ENCODE results near the gene LPCAT3. TPM values are rescaled to one million over a fixed set of nuclear protein-coding genes. Genes with fewer than 3 reads are reported as not detected.

LPCAT3 gene
- total RNA-seq, 1 experiment from 2014 or later: 16.3 TPM

DNA sequence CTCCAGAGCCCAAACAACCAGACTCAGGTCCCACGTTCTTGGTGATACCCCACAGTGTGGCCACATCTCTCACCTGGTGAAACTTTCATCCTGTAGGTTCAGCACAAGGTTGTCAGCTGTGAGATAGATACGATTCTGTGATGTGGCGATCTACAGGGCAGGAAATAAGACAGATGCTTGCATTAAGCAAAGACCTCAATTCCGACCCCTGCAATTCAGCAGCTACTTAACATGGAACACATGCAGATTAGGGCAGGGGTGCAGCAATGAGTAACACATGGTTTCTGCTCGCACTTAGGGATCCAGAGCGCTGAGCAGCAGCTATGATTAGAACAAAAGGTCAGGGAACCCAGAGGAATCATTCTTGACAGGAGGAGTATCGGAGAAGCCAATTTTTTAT, 51.9 kb downstream of the LPCAT3 start:
- CTCF ChIA-PET: no interaction called here
- Histone ChIP-seq H3K4me2 (ENCODE audit: low read length) (no peak overlapping the region), H3K9ac (ENCODE audit: low read length) (no peak overlapping the region)

GRCh38 chr12:6965714-6966113, 52.6 kb downstream of the LPCAT3 start:
- Histone ChIP-seq H3K4me3 (ENCODE audit: low read length) (no peak overlapping the region), H3K27ac (ENCODE audit: low read length) (no peak overlapping the region), H3K79me2 (ENCODE audit: low read length) (peaks cover 29% of the 10 kb centered on the region), H3K9ac (ENCODE audit: low read length) (no peak overlapping the region), H3F3A (ENCODE audit: low read length, unreplicated experiment) (peaks cover 4% of the 10 kb centered on the region), H3K36me3 (ENCODE audit: low read depth, low read length) (peaks cover 41% of the 10 kb centered on the region), H3K4me1 (ENCODE audit: insufficient read depth, low read length) (peaks cover 25% of the 10 kb centered on the region), H4K20me1 (ENCODE audit: low read length) (no peaks in the 10 kb centered on the region), H3K27me3 (ENCODE audit: low read length) (no peaks in the 10 kb centered on the region), H2AFZ (ENCODE audit: low read length) (no peak overlapping the region), H3K9me2 (replicated peaks; ENCODE audit: low read length) (no peaks in the 10 kb centered on the region), H3K4me2 (ENCODE audit: low read length) (no peak overlapping the region), H3K9me3 (ENCODE audit: low read length) (no peaks in the 10 kb centered on the region)
- no peak for TF ChIP-seq EZH2phosphoT487 (IDR thresholded peaks at IDR 0.05; ENCODE audit: borderline replicate concordance, low read length)
- BruUV-seq (replicated peaks): no TSS peak
- intact Hi-C loops (cut with micrococcal nuclease): loop anchor here (1.0 kb wide), 2 partner anchors 21 to 41 kb away; partner anchors contain the start of gene C12orf57
- CTCF ChIA-PET: no interaction called here
- POLR2A ChIA-PET (ENCODE audit: unreplicated experiment): no interaction called here
- DNase-seq (no peak), ATAC-seq (no peak)

More for the DNA sequence above, 51.9 kb downstream of the LPCAT3 start:
- TF ChIP-seq EZH2phosphoT487 (IDR thresholded peaks at IDR 0.05; ENCODE audit: borderline replicate concordance, low read length) (no peak), EZH2 (IDR thresholded peaks at IDR 0.05; ENCODE audit: low read length, unreplicated experiment) (no peak), CTCF (conservative IDR thresholded peaks at IDR 0.05; ENCODE audit: low read depth, low read length) (no peak)
- Histone ChIP-seq H3K27ac (ENCODE audit: low read length) (no peak overlapping the region), H2AFZ (ENCODE audit: low read length) (no peak overlapping the region), H3F3A (ENCODE audit: low read length, unreplicated experiment) (peaks cover 4% of the 10 kb centered on the region), H3K36me3 (ENCODE audit: low read depth, low read length) (peaks cover 41% of the 10 kb centered on the region), H3K9me2 (replicated peaks; ENCODE audit: low read length) (no peaks in the 10 kb centered on the region), H3K4me1 (ENCODE audit: insufficient read depth, low read length) (peaks cover 23% of the 10 kb centered on the region), H3K27me3 (ENCODE audit: low read length) (no peaks in the 10 kb centered on the region), H3K9me3 (ENCODE audit: low read length) (no peaks in the 10 kb centered on the region), H3K79me2 (ENCODE audit: low read length) (peaks cover 35% of the 10 kb centered on the region), H3K4me3 (ENCODE audit: low read length) (no peak overlapping the region), H4K20me1 (ENCODE audit: low read length) (no peaks in the 10 kb centered on the region)
- BruUV-seq (replicated peaks): no TSS peak
- DNase-seq (no peak), ATAC-seq (no peak)
- intact Hi-C loops (cut with micrococcal nuclease): no loop called here
- POLR2A ChIA-PET (ENCODE audit: unreplicated experiment): no interaction called here

- DNase-seq: peak; percentile 64
- ChIA-PET CTCF (interaction anchor here (0.6 to 1.1 kb wide), 2 partner anchors 38 to 96 kb away, joined by 3 to 4 read pairs; no protein-coding TSS in a partner anchor), POLR2A (ENCODE audit: unreplicated experiment) (no interaction called here)
- Histone ChIP-seq H3K4me2 (ENCODE audit: low read length) (no peak overlapping the region), H3K27me3 (ENCODE audit: low read length) (no peaks in the 10 kb centered on the region), H3K4me3 (ENCODE audit: low read length) (no peak overlapping the region), H3K4me1 (ENCODE audit: insufficient read depth, low read length) (peaks cover 25% of the 10 kb centered on the region), H3K27ac (ENCODE audit: low read length) (no peak overlapping the region), H3K9me3 (ENCODE audit: low read length) (no peaks in the 10 kb centered on the region), H3K36me3 (ENCODE audit: low read depth, low read length) (peaks cover 41% of the 10 kb centered on the region), H3K79me2 (ENCODE audit: low read length) (peaks cover 25% of the 10 kb centered on the region), H3K9ac (ENCODE audit: low read length) (no peak overlapping the region), H3F3A (ENCODE audit: low read length, unreplicated experiment) (peaks cover 4% of the 10 kb centered on the region), H3K9me2 (replicated peaks; ENCODE audit: low read length) (no peaks in the 10 kb centered on the region), H4K20me1 (ENCODE audit: low read length) (no peaks in the 10 kb centered on the region), H2AFZ (ENCODE audit: low read length) (no peak overlapping the region)
- BruUV-seq (replicated peaks): no TSS peak
- TF ChIP-seq CTCF (conservative IDR thresholded peaks at IDR 0.05; ENCODE audit: low read depth, low read length) (peak; percentile 77), EZH2 (IDR thresholded peaks at IDR 0.05; ENCODE audit: low read length, unreplicated experiment) (no peak)
- ATAC-seq: peak; percentile 62
- intact Hi-C loops (cut with micrococcal nuclease): loop anchor here (1.0 kb wide), 2 partner anchors 21 to 41 kb away; partner anchors contain the start of gene C12orf57
These were observed 53.1 kb downstream of the LPCAT3 start for GRCh38 chr12:6965026-6965661.

Data from PC-3 (cell line).